Suppressor macrophage treated with lipopolysaccharide for 1 hour (primary cell): ENCODE measurements around the gene WNT9B.

ENCODE experiments used
- DNase-seq, 3 donors: peaks; one replicate each; pipeline ENCODE4 v3.0.0-alpha.2; 2020 to 2022

Gene WNT9B, protein sequence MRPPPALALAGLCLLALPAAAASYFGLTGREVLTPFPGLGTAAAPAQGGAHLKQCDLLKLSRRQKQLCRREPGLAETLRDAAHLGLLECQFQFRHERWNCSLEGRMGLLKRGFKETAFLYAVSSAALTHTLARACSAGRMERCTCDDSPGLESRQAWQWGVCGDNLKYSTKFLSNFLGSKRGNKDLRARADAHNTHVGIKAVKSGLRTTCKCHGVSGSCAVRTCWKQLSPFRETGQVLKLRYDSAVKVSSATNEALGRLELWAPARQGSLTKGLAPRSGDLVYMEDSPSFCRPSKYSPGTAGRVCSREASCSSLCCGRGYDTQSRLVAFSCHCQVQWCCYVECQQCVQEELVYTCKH

DNA sequence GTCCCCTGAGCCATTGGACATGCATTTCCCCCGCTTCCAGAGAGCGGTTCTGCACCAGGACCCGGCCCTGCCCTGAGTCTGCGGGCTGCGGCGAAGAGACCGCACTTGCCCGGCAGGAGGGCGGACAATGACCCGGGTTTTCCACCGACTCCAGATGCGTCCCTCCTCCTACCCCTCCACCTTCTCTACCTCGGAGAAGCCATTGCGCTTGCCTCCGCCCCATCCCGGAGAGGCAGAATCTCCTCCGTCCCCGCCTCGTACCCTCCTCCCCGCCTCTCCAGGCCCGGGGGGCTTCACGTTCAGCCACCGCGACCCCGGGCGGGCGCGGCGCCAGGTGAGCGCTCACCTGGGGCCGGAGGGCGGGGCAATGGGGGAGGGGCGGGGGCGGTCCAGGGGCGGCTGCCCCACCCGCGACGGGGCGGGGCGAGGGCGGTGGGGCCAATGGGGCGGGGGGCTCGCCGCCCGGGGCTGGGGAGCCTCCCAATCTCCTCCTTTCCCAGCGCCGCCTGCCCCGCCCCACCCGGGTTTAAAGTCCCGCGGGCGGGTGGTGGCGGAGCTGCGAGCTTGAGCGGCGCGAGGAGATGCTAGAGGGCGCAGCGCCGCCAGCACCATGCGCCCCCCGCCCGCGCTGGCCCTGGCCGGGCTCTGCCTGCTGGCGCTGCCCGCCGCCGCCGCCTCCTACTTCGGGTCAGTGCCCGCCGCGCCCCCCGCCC is at the start of gene WNT9B:
Gene WNT9B (plus strand): TSS at position 555 of the 713 bp plus-strand sequence. CDS start 56 bp downstream, at position 611.
- peak in 2 of 3 donors; percentile 20 to 41 for DNase-seq

GRCh38 chr17:46802800-46803199 is 48.6 kb upstream of the WNT9B start:
- no peak for DNase-seq

GRCh38 chr17:46803544-46803943 is 47.8 kb upstream of the WNT9B start:
- DNase-seq = no peak

DNA sequence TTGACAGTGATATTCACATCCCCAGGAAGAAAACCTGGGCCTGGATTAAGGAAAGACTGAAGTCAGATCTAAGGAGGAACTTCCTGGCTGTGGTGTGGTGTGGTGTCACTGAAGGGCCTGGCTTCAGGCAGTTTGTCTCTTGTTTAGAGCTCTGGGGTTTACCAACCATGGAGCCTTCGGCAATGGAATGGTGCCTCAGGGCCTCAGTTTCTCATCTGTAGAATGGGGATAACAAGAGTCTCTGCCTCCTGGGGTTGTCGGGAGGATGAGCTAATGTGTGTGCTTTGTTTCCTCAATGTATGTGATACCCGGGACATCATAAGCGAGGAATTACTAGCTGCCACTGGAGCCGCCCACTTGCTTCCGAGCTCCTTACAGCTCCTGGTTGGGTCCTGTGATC is 45.6 kb upstream of the WNT9B start:
- DNase-seq = no peak

- no peak for DNase-seq
Measured at GRCh38 chr17:46809110-46809571, 42.2 kb upstream of the WNT9B start.

- no peak for DNase-seq
Measured at GRCh38 chr17:46810837-46811236, 40.5 kb upstream of the WNT9B start.

DNA sequence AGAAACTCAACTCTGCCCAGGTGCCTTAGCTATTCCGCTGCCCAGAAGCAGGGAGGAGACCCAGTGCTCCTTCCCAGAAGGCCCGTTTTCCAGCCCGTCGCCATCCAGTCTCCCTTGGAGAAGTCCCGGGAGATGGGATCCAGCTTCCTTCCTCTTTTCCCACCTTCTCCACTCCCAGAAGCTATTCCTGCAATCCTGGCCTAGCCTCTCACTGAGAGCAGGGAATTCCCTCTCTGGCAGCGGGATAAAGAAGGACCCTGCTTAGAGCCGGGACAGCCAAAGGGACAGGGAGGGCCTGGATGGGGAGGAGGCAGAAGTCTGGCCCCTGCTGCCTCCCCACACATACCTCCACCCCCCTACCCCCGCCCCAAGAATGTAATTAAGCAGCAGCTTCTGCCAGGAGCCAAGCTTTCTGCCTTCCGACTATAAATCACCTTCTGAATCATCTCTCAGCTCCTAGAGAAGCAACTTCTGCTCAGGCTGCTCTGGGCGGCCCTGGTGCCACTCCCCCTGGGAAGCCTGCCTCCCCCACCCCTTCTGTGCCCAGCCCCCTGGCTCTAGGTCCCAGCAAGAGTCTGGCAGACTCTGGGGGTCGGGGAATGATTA is 39.3 kb upstream of the WNT9B start:
- no peak for DNase-seq

GRCh38 chr17:46812624-46813318 is 38.6 kb upstream of the WNT9B start:
- DNase-seq = no peak

GRCh38 chr17:46813920-46814319 is 37.5 kb upstream of the WNT9B start:
- DNase-seq = no peak

- no peak for DNase-seq
Measured at GRCh38 chr17:46814446-46814845, 36.9 kb upstream of the WNT9B start.

DNA sequence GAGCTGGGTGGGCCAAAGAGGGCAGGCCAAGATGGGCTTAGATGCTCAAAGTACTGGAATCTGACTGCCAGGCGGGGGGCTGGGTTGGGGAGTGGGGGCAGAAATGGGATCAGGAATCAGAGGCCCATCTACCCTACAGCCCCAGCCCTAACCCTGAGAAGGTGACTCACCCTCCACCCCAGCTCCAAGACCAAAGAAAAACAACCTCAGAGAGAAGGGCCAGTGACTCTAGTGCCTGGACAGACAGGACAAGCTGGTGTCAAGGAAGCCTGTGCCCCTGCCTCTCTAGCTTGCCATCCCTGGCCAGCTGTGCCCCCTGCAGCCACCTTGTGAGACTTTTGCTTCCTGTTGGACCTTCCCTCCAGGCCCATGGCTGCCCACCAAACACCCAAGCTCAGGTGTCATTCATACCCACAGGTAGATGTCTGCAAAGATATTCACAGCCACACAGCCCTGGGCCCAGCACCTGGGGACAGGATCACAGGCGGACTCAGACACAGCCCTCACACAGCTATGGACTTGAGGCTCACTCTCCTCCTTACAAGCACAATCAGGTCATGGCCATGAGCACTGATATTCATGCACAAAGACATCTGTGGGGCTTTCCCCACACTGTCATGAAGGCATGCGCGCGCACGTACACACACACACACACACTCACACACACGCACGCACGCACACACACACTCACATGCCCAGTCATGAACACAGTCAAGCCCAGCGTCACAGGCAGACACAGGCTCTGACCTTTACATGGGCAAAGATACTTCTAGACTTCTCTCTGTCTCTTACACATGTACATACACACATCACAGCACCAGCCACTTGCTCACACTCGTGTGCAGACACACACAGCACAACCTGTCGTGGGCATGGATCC is 35.7 kb upstream of the WNT9B start:
- no peak for DNase-seq

- DNase-seq = peak in 1 of 3 donors; percentile 17
Measured at GRCh38 chr17:46817151-46817900, 34.1 kb upstream of the WNT9B start.

- no peak for DNase-seq
Measured at GRCh38 chr17:46817901-46818209, 33.5 kb upstream of the WNT9B start.

DNA sequence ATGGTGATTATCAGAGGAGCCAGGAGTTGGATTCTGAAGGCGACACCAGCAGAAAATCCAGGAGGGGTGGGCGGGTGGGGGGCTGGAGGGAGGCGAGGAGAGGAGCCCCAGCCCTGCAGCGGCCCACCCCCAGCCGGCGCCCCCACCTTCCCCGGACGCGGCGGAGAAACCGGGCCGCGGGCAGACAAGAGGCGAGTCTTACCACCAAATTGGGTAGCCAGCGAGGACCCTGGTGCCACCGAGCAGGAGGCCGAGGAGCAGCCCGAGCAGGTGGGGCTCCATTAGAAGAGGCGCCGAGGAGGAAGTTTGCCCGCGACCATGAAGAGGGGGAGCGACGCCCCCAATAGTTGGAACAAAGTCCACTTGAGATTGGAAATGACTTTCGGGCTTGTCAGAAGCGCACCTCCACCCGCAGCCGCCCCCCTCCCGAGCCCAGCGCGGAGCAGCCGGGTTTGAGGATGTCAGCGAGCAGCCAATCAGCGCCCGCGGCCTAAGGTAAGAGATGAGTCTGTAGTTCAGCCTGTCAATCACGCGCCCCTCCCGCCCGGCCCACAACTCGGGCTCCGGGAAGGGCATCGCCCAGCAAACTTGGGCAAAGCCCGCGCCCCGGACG is 33.0 kb upstream of the WNT9B start, which contains the start of gene WNT3:
Gene WNT3 (minus strand): TSS at position 377 of the 613 bp plus-strand sequence. CDS start 95 bp downstream, at position 282.
- DNase-seq = peak in 1 of 3 donors; percentile 36

- peak; percentile 14 to 34 (median 21) for DNase-seq
Measured at GRCh38 chr17:46818929-46819859, 32.2 kb upstream of the WNT9B start.

DNA sequence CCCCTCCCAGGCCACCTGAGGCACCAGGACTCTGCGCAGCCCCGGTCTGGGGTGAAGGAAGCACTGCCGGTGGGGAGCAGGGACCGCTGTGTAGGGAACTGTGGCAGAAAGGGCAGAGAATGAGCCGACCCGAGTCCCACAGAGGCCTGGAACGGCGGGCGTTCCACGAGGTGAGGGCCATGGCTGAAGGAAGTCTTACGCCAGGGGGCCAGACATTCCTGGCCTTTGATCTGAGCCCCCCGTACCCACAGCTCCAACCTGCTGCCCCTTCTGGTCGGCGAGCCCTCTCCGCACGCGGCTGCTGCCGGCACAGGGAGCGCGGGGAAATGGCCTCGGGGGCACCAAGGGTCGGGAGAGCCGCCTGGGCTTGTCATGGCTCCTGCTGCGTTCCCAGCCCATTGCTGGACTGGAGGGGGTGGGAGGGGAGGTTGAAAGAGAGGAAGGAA is 31.5 kb upstream of the WNT9B start:
- peak in 1 of 3 donors; percentile 16 for DNase-seq

DNA sequence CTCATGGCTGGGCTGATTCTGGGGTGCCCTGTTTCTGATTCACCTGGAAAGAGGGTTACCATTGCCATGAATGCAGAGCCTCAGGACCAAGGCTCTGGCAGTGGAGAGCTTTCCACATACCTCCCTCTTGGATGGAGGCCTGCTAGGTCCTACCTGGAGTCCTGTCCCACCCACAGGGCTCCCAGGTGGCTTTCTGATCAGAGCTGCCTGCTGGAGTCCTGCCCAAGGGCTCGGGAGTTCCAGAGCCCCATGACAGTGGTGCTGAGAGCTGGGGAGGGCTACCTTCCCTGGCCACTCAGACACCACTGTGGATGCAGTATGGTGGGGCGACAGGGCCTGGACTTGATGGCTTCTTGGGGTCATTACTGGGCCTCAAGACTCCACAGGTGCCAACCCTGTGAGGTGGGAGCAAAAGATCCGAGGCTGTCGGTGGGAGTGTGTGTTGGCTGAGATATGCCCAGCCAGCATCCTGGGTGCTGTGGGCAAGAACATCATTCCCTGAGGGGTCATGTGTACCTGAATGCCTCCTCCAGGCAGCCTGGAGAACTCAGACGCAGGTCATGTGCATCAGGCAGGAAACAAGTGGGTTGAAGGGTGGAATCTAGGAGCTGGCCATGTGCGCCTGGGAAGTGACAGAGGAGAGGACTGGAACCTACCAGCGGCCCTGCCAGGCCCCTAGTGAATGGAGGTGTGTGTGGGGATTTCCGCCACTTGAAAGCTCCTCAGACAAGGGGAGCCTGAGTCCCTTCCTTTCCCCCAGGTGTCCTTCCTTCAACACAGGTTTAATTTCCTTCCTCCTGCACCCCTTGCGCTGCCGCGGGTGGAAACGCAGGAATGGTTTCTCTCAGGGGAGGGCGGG is 30.6 kb upstream of the WNT9B start:
- no peak for DNase-seq
